PC-3 (cell line): ENCODE data around the gene DCLRE1C. TPM values are rescaled to one million over a fixed set of nuclear protein-coding genes. Genes with fewer than 3 reads are reported as not detected.
"Not testable (repeated sequence)": the region's sequence is repeated elsewhere in the genome, so short reads cannot be mapped to it uniquely, and the experiment has no call there.

Source experiments
- ATAC-seq: fragments of 200-7000 bp; cut with Tn5 transposase; 2 replicates; pipeline ENCODE4 v1.9.1; 2020; ENCODE audit warnings: mild to moderate bottlenecking, moderate library complexity
- Bru-seq: library from RNA; stranded (reverse); fragments of 400-500 nt; gene quantifications from one replicate; lab custom pipeline; 2021; lab: Mats Ljungman, UMichigan
- BruChase-seq, 2 experiments: library from RNA; stranded (reverse); fragments of 400-500 nt; gene quantifications; one replicate each; lab custom pipeline; 2021; lab: Mats Ljungman, UMichigan
- BruUV-seq: library from RNA; stranded (reverse); fragments of 400-500 nt; replicated peaks from 2 replicates; lab custom pipeline; 2021; lab: Mats Ljungman, UMichigan
- CTCF ChIA-PET: fragments of 300-600 bp; sonication (Branson Sonifier 250); formaldehyde crosslinking; loops from one replicate; lab custom pipeline; 2022; ENCODE audit warnings: antibody characterized with exemption; lab: Charles Lee
- POLR2A ChIA-PET: fragments of 300-600 bp; sonication (Branson Sonifier 250); formaldehyde crosslinking; loops from one replicate; lab custom pipeline; 2022; ENCODE audit warnings: antibody characterized with exemption; ENCODE audit not compliant: unreplicated experiment; lab: Charles Lee
- DNase-seq: peaks from one replicate; pipeline ENCODE4 v3.0.0-alpha.2; 2015
- H2AFZ ChIP-seq: fragments of 300-600 bp; sonication (generic); 2 replicates; pipeline ENCODE4 v1.6.0; 2016; ENCODE audit warnings: antibody characterized with exemption, low read length
- H3F3A ChIP-seq: fragments of 300-600 bp; sonication (generic); one replicate; pipeline ENCODE4 v1.6.0; 2017; ENCODE audit warnings: antibody characterized with exemption, low read length, control low read depth, mild to moderate bottlenecking; ENCODE audit not compliant: unreplicated experiment
- H3K27ac ChIP-seq: fragments of 300-600 bp; sonication (generic); 2 replicates; pipeline ENCODE4 v1.5.1; 2016; ENCODE audit warnings: mild to moderate bottlenecking, low read length
- H3K27me3 ChIP-seq: fragments of 300-600 bp; sonication (generic); 2 replicates; pipeline ENCODE4 v1.6.1; 2016; ENCODE audit warnings: low read length, mixed read lengths
- H3K36me3 ChIP-seq: fragments of 300-600 bp; sonication (generic); 2 replicates; pipeline ENCODE4 v1.6.1; 2016; ENCODE audit warnings: low read depth, mixed run types, low read length, mixed read lengths
- H3K4me1 ChIP-seq: fragments of 300-600 bp; sonication (generic); 2 replicates; pipeline ENCODE4 v1.5.1; 2016; ENCODE audit warnings: low read length; ENCODE audit not compliant: insufficient read depth
- H3K4me2 ChIP-seq: fragments of 300-600 bp; sonication (generic); 2 replicates; pipeline ENCODE4 v1.6.0; 2016; ENCODE audit warnings: low read length
- H3K4me3 ChIP-seq: fragments of 300-600 bp; sonication (generic); 2 replicates; pipeline ENCODE4 v1.5.1; 2016; ENCODE audit warnings: mild to moderate bottlenecking, low read length, mixed read lengths
- H3K79me2 ChIP-seq: fragments of 300-600 bp; sonication (generic); 2 replicates; pipeline ENCODE4 v1.6.1; 2017; ENCODE audit warnings: low read length, mixed read lengths
- H3K9ac ChIP-seq: fragments of 300-600 bp; sonication (generic); 2 replicates; pipeline ENCODE4 v1.6.0; 2016; ENCODE audit warnings: mild to moderate bottlenecking, low read length
- H3K9me2 ChIP-seq: fragments of 300-600 bp; sonication (generic); replicated peaks from 2 replicates; pipeline ENCODE4 v1.6.1; 2016; ENCODE audit warnings: mixed run types, low read length, mixed read lengths
- H3K9me3 ChIP-seq: fragments of 300-600 bp; sonication (generic); 2 replicates; pipeline ENCODE4 v1.6.1; 2016; ENCODE audit warnings: low read length, mixed read lengths
- H4K20me1 ChIP-seq: fragments of 300-600 bp; sonication (generic); 2 replicates; pipeline ENCODE4 v1.6.1; 2016; ENCODE audit warnings: low read length, mixed read lengths
- CTCF ChIP-seq: fragments of 300-600 bp; sonication (generic); conservative IDR thresholded peaks from 2 replicates; pipeline ENCODE4 v1.5.1; 2017; ENCODE audit warnings: antibody characterized with exemption, low read depth, mild to moderate bottlenecking, low read length
- EZH2 ChIP-seq: fragments of 300-600 bp; sonication (generic); IDR thresholded peaks from one replicate; pipeline ENCODE4 v1.6.1; 2017; ENCODE audit warnings: antibody characterized with exemption, mild to moderate bottlenecking, low read length; ENCODE audit not compliant: unreplicated experiment
- EZH2phosphoT487 ChIP-seq: fragments of 300-600 bp; sonication (generic); IDR thresholded peaks from 2 replicates; pipeline ENCODE4 v1.6.1; 2018; ENCODE audit warnings: mild to moderate bottlenecking, antibody characterized with exemption, low read length, borderline replicate concordance
- intact Hi-C: fragments of 100-400 bp; cut with micrococcal nuclease; formaldehyde crosslinking; loops from 2 replicates; pipeline ENCODE4 v1.9.0; 2023
- long read RNA-seq: library from polyadenylated mRNA; unstranded; transcript quantifications from one replicate; pipeline ENCODE4 v2.0.0, GENCODE V29; 2021; ENCODE audit not compliant: unreplicated experiment
- total RNA-seq: library from RNA; depleted of rRNA; stranded (reverse); fragments of >200 nt; gene quantifications from 2 replicates; pipeline ENCODE4 v1.2.3, GENCODE V29; 2014; rRNA removed

Gene DCLRE1C
- total RNA-seq: 3.7 and 9.8 TPM in 2 replicates
- percentile 74 among the genes with signal in this experiment for Bru-seq, nascent RNA
- BruChase-seq, experiment 1, labeled RNA remaining after a 6-hour chase: percentile 61 among the genes with signal in this experiment
- percentile 69 among the genes with signal in this experiment for BruChase-seq, experiment 2, labeled RNA remaining after a 2-hour chase
- long read RNA-seq, transcript DCLRE1C-209 (14 exons, 2,354 nt): major isoform, 6 of 49 reads
- long read RNA-seq, partial matches to known transcripts: 4 of 49 reads
- long read RNA-seq, other reads (novel, unspliced or antisense): 34 of 49 reads

- TF ChIP-seq EZH2phosphoT487: no peak
- TF ChIP-seq CTCF: no peak
- no peak for TF ChIP-seq EZH2
- peak within 1 kb of the TSS; percentile 72 for H3K4me3 ChIP-seq
- peak within 1 kb of the TSS; percentile 97 for H3K27ac ChIP-seq
- peak; percentile 89 for ATAC-seq
- intact Hi-C loops: loop anchor here (1.0 to 5.0 kb wide), 2 partner anchors 72 to 142 kb away; no protein-coding TSS in a partner anchor
- POLR2A ChIA-PET: no interaction called here
- H3K4me2 ChIP-seq: peak within 1 kb of the TSS; percentile 84
- H3K79me2 ChIP-seq: peaks cover 40% of the 10 kb centered on the region
- no peaks in the 10 kb centered on the region for H3K36me3 ChIP-seq
- TSS peak; percentile 81 for BruUV-seq
- H4K20me1 ChIP-seq: no peaks in the 10 kb centered on the region
- DNase-seq: peak; percentile 82
- CTCF ChIA-PET: no interaction called here
- H3K4me1 ChIP-seq: peaks cover 13% of the 10 kb centered on the region
- H2AFZ ChIP-seq: peak within 1 kb of the TSS; percentile 88
- peaks cover 4% of the 10 kb centered on the region for H3F3A ChIP-seq
- H3K9me2 ChIP-seq: no peaks in the 10 kb centered on the region
- H3K9me3 ChIP-seq: no peaks in the 10 kb centered on the region
- peak within 1 kb of the TSS; percentile 91 for H3K9ac ChIP-seq
- H3K27me3 ChIP-seq: no peaks in the 10 kb centered on the region
Measured at GRCh38 chr10:14954001-14954770, at the start of gene DCLRE1C. TSS of gene DCLRE1C (minus strand) at chr10:14954096. CDS start at chr10:14954010, 86 bp downstream.

- POLR2A ChIA-PET: no interaction called here
- H4K20me1 ChIP-seq: no peaks in the 10 kb centered on the region
- no peak overlapping the region for H2AFZ ChIP-seq
- H3K79me2 ChIP-seq: no peaks in the 10 kb centered on the region
- no peaks in the 10 kb centered on the region for H3K27me3 ChIP-seq
- no peaks in the 10 kb centered on the region for H3K4me1 ChIP-seq
- no peak for TF ChIP-seq EZH2
- TF ChIP-seq CTCF: no peak
- TF ChIP-seq EZH2phosphoT487: no peak
- no TSS peak for BruUV-seq
- no peaks in the 10 kb centered on the region for H3K9me2 ChIP-seq
- H3K4me3 ChIP-seq: no peak overlapping the region
- ATAC-seq (no peak), DNase-seq (no peak)
- no peaks in the 10 kb centered on the region for H3K36me3 ChIP-seq
- CTCF ChIA-PET: no interaction called here
- intact Hi-C loops: no loop called here
- H3K9ac ChIP-seq: no peak overlapping the region
- no peak overlapping the region for H3K4me2 ChIP-seq
- H3K27ac ChIP-seq: no peak overlapping the region
- no peaks in the 10 kb centered on the region for H3F3A ChIP-seq
- H3K9me3 ChIP-seq: no peaks in the 10 kb centered on the region
Measured at GRCh38 chr10:14995964-14996565, 42.2 kb upstream of the DCLRE1C start.

DNA sequence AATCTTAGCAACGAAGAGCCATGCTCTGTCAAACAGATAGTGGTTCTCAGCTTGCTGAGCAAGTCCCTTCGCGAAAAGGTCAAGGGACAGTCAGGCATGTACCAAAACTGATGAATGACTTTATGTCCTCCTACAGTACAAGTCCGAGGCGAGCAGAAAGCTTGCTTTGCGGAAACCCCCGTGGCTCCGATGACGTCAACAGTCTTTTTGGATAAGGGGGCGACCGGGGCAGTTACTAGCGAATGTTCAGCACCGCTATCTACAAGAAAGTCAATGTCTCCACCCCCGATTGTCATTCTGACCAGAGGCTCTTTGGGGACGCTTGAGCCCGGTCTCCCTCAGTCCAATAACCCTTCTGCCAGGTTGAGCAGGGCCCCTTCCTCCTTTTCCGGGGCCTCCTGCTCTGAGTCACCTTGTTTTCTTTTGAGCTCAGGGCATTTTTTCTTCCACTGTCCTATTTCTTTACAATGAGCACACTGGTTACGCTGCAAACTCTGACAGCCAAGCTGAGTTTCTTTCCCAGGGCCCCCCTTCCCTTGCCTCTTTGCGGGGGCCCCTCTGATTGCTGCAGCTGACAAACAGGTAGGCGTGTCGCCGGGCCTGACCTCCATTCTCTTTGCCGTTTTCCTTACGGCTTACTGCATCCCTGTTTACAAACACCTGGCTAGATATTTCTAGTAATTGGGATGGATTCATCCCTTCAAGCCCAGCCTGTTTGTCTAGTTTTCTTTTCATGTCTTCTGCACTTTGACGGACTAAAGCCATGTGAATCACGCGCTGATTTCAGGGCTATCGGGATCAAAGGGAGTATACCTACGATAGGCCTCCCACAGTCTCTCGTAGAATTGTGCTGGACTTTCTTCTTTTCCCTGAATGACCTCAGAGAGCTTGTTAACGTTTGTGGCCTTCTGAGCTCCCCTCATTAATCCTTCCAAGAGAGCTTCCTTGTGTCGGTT lies 39.9 kb upstream of the DCLRE1C start:
- H3K4me1 ChIP-seq, H3K4me3 ChIP-seq, DNase-seq, H3K27me3 ChIP-seq, CTCF ChIA-PET, H3K79me2 ChIP-seq, H2AFZ ChIP-seq, H3K27ac ChIP-seq, H4K20me1 ChIP-seq, POLR2A ChIA-PET, H3K9me3 ChIP-seq, H3K36me3 ChIP-seq, H3K9ac ChIP-seq, ATAC-seq, H3K9me2 ChIP-seq, H3F3A ChIP-seq, H3K4me2 ChIP-seq, intact Hi-C loops, BruUV-seq: not testable (repeated sequence)

DNA sequence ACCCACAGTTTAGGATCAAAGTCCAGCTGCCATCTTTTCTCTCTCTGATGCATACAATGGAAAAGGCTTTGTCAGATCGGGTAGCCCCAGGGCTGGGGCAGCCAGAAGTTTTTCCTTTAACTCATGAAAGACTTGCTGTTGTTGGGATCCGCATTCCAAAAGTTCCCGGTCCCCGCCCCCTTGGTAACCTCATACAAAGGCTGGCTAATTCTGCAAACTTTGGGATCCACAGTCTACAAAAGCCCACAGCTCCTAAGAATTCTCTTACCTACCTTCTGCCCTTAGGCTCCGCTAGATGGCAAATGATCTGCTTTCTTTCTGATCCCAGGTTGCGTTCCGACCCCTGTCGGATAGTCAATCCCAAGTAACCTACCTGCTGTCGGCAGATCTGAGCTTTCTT lies 38.4 kb upstream of the DCLRE1C start:
- POLR2A ChIA-PET, H3K9ac ChIP-seq, H3K4me3 ChIP-seq, H3K79me2 ChIP-seq, H3K4me1 ChIP-seq, intact Hi-C loops, DNase-seq, CTCF ChIA-PET, H3K27ac ChIP-seq, H3F3A ChIP-seq, H3K9me3 ChIP-seq, BruUV-seq, H3K27me3 ChIP-seq, H3K4me2 ChIP-seq, H4K20me1 ChIP-seq, ATAC-seq, H2AFZ ChIP-seq, H3K36me3 ChIP-seq, H3K9me2 ChIP-seq: not testable (repeated sequence)
